Small intestine (tissue), 16 donors: Measurements from ENCODE around the gene NCCRP1. TPM values are rescaled to one million over a fixed set of nuclear protein-coding genes. Genes with fewer than 3 reads are reported as not detected.

ENCODE experiments used
- DNase-seq, 2 donors: peaks; one replicate each; pipeline versions ENCODE4 v3.0.0 to v3.0.0-alpha.2; 2013
- FAIRE-seq: peaks from 2 replicates; lab custom pipeline; 2012; peaks lifted over from hg19 to GRCh38; lab: Jason Lieb, UNC
- H3K27ac ChIP-seq, 3 donors: one replicate each; pipeline ENCODE4 v1.5.1; 2013; ENCODE audit warnings: low read length in 2 of 3, mild to moderate bottlenecking in 2 of 3, control low read depth in 1 of 3, inconsistent platforms in 1 of 3, low read depth in 1 of 3, moderate library complexity in 1 of 3
- H3K27me3 ChIP-seq, 3 donors: one replicate each; pipeline ENCODE4 v1.6.1; 2013; ENCODE audit warnings: low read length in 3 of 3, inconsistent platforms in 1 of 3; ENCODE audit not compliant: control insufficient read depth in 3 of 3, insufficient read depth in 3 of 3
- H3K36me3 ChIP-seq, 3 donors: one replicate each; pipeline ENCODE4 v1.6.1; 2013; ENCODE audit warnings: low read length in 3 of 3, inconsistent platforms in 1 of 3, low read depth in 1 of 3, mild to moderate bottlenecking in 1 of 3, moderate library complexity in 1 of 3; ENCODE audit not compliant: control insufficient read depth in 3 of 3, insufficient read depth in 2 of 3
- H3K4me1 ChIP-seq, 3 donors: one replicate each; pipeline ENCODE4 v1.6.1; 2013; ENCODE audit warnings: low read length in 2 of 3, inconsistent platforms in 1 of 3, low read depth in 1 of 3, mild to moderate bottlenecking in 1 of 3, moderate library complexity in 1 of 3; ENCODE audit not compliant: control insufficient read depth in 3 of 3, insufficient read depth in 2 of 3
- H3K4me3 ChIP-seq, 3 donors: one replicate each; pipeline ENCODE4 v1.5.1; 2013; ENCODE audit warnings: low read length in 3 of 3, control low read depth in 1 of 3, inconsistent platforms in 1 of 3, low read depth in 1 of 3, mild to moderate bottlenecking in 1 of 3, moderate library complexity in 1 of 3
- H3K9me3 ChIP-seq, 2 donors: one replicate each; pipeline ENCODE4 v1.6.1; 2013; ENCODE audit warnings: low read depth in 1 of 2, low read length in 1 of 2; ENCODE audit not compliant: control insufficient read depth in 2 of 2, insufficient read depth in 1 of 2
- WGBS, 3 donors: extraction: QIAGEN DNeasy Blood & Tissue Kit; methylation state at CpG; one replicate each; pipeline ENCODE4 v1.1.7; 2013; 5-methylcytosine and 5-hydroxymethylcytosine counted together
- long read RNA-seq, 10 donors: transcript quantifications; one replicate each; lab custom pipeline, GENCODE V29; 2026
- polyA plus RNA-seq, 4 donors: library from polyadenylated mRNA; stranded (reverse) in 3 of 4; unstranded in 1 of 4; fragments of 200-250 nt in 3 of 4; fragments of 120-200 nt in 1 of 4; gene quantifications; one replicate each; pipeline versions ENCODE4 v1.2.1 to v1.2.3, GENCODE V29; 2013
- donor health status: healthy with polysubstance abuse.
- donor health status: control.
- donor health status: control.
- donor health status: Bipolar disorder and iron deficiency.
- donor health status: healthy.

Gene NCCRP1, protein sequence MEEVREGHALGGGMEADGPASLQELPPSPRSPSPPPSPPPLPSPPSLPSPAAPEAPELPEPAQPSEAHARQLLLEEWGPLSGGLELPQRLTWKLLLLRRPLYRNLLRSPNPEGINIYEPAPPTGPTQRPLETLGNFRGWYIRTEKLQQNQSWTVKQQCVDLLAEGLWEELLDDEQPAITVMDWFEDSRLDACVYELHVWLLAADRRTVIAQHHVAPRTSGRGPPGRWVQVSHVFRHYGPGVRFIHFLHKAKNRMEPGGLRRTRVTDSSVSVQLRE
- 1 to 10 TPM in 1 of 4 donors, under 1 TPM in 2, not detected in 1; 0.13 to 1.2 (median 0.45) TPM for polyA plus RNA-seq
- long read RNA-seq, donor 1 = 0 reads
- long read RNA-seq, donor 2 = 0 reads
- long read RNA-seq, donor 3 = 0 reads
- long read RNA-seq, donor 4 = 0 reads
- long read RNA-seq, donor 5 = 0 reads
- long read RNA-seq, donor 6 = 0 reads
- long read RNA-seq, donor 7 = 0 reads
- long read RNA-seq, donor 8 = 0 reads
- long read RNA-seq, donor 9 = 0 reads
- long read RNA-seq, donor 10 = 0 reads

DNA sequence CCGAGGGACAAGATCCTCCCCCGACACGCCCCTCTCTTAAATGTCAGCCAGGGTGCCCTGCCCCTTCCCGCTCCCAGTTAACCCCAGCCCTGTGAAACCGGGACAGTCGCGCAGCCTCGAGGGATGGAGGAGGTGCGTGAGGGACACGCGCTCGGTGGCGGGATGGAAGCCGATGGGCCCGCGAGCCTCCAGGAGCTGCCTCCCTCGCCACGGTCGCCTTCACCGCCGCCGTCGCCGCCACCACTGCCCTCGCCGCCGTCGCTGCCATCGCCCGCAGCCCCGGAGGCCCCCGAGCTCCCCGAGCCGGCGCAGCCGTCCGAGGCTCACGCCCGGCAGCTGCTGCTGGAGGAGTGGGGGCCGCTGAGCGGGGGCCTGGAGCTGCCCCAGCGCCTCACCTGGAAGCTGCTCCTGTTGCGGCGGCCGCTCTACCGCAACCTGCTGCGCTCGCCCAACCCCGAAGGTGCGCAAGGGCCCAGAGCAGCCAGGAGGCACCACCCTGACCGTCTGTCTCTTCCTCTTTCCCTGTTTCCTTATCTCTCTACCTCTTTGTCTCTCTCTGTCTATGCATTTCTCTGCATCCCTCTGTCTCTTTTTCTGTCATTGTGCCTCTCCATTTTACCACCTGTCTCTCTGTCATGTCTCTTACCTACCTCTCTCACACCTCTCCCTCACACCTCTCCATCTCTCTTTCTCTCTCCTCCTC lies at the start of gene NCCRP1:
NCCRP1 (plus strand) TSS at position 105 of the 703 bp plus-strand sequence; CDS start at position 124, 19 bp downstream.
- Histone ChIP-seq H3K4me3 (peak within 1 kb of the TSS in 1 of 3 donors; percentile 12), H3K27ac (no peak within 1 kb of the TSS), H3K9me3 (no peaks in the 10 kb centered on the region), H3K36me3 (no peaks in the 10 kb centered on the region), H3K27me3 (peaks cover 0 to 61% (median 27%) of the 10 kb centered on the region in 3 donors), H3K4me1 (peaks cover 0 to 9% (median 0%) of the 10 kb centered on the region in 3 donors)
- WGBS, 3 donors = 3 to 7% (median 3%) methylated on average over 20 to 51 of the region's 51 CpGs
- FAIRE-seq = no peak
- DNase-seq = peak in 1 of 2 donors; percentile 23

DNA sequence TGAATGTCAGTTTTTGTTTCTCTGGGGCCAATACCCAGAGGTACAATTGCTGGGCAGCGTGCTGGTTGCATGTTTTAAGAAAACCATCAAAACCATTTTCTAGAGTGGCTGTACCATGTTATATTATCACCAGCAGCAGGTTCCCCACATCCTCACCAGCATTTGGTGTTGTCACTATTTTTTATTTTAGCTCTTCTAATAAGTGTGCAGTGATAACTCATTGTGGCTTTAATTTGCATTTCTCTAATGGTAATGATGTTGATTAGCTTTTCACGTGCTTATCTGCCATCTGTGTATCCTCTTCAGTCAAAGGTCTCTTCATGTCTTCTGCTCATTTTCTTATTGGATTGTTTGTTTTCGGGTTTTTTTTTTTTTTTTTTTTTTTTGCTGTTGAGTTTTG lies 49.3 kb upstream of the NCCRP1 start:
- no peak for FAIRE-seq
- no peak overlapping the region for H3K4me3 ChIP-seq
- no peaks in the 10 kb centered on the region for H3K27me3 ChIP-seq
- no peak for DNase-seq
- peaks cover 0 to 3% of the 10 kb centered on the region in 2 donors for H3K9me3 ChIP-seq
- WGBS, 3 donors = 70 to 86% (median 75%) methylated on average over 3 of the region's 3 CpGs
- peaks cover 6 to 42% (median 6%) of the 10 kb centered on the region in 3 donors for H3K4me1 ChIP-seq
- H3K27ac ChIP-seq = no peak overlapping the region
- H3K36me3 ChIP-seq = peaks cover 0 to 26% (median 0%) of the 10 kb centered on the region in 3 donors

DNA sequence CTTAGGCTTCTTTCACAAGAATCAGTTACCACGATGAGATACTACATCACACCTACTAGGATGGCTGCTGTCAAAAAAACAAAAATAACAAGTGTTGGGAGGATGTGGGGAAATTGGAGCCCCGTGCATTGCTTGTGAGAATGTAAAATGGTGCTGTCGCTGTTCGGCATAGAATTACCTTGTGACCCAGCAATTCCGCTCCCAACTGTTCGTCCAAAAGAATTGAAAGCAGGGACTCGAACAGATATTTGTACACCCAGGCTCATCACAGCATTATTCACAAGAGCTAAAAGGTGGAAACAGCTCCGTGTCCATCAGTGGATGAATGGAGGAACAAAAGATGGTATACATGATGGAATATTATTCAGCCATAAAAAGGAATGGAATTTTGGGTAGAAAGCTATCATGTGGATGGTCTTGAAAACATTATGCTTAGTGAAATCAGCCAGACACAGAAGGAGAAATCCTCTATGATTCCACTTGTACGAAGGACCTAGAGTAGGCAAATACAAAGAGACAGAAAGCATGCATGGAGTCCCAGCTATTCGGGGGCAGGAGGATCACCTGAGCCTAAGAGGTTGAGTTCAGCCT lies 47.7 kb upstream of the NCCRP1 start:
- FAIRE-seq = no peak

DNA sequence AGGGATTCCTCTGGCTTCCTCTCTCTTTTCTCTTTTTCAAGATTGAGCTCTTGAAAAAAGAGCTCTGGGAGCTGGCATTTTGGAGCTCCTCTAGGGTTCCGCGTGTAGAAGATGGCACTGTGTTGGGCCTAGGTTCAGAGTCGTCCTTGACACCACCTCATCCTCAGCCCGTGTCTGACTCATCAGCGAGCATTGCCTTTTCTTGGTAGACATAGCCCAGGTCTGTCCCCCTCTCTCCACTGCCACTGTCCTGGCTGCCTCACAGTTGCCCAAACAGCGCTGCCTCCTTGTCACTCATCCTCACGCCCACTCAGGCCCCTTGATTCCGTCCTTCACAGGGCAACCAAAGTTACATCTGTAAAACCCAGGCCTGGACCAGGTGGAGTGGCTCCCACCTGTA lies 46.5 kb upstream of the NCCRP1 start:
- 89 to 92% (median 91%) methylated on average over 8 of the region's 8 CpGs for WGBS, 3 donors
- no peaks in the 10 kb centered on the region for H3K27me3 ChIP-seq
- H3K4me3 ChIP-seq = no peak overlapping the region
- no peak overlapping the region for H3K27ac ChIP-seq
- no peak for FAIRE-seq
- peaks cover 0 to 36% (median 0%) of the 10 kb centered on the region in 3 donors for H3K36me3 ChIP-seq
- peaks cover 0 to 3% of the 10 kb centered on the region in 2 donors for H3K9me3 ChIP-seq
- H3K4me1 ChIP-seq = peaks cover 1 to 40% (median 4%) of the 10 kb centered on the region in 3 donors
- DNase-seq = no peak

More for the DNA sequence above, 47.7 kb upstream of the NCCRP1 start:
- peaks cover 6 to 40% (median 6%) of the 10 kb centered on the region in 3 donors for H3K4me1 ChIP-seq
- H3K27ac ChIP-seq = no peak overlapping the region
- peaks cover 0 to 3% of the 10 kb centered on the region in 2 donors for H3K9me3 ChIP-seq
- no peak for DNase-seq
- 95 to 99% (median 97%) methylated on average over 10 of the region's 10 CpGs for WGBS, 3 donors
- H3K27me3 ChIP-seq = no peaks in the 10 kb centered on the region
- H3K4me3 ChIP-seq = no peak overlapping the region
- peaks cover 0 to 32% (median 0%) of the 10 kb centered on the region in 3 donors for H3K36me3 ChIP-seq

DNA sequence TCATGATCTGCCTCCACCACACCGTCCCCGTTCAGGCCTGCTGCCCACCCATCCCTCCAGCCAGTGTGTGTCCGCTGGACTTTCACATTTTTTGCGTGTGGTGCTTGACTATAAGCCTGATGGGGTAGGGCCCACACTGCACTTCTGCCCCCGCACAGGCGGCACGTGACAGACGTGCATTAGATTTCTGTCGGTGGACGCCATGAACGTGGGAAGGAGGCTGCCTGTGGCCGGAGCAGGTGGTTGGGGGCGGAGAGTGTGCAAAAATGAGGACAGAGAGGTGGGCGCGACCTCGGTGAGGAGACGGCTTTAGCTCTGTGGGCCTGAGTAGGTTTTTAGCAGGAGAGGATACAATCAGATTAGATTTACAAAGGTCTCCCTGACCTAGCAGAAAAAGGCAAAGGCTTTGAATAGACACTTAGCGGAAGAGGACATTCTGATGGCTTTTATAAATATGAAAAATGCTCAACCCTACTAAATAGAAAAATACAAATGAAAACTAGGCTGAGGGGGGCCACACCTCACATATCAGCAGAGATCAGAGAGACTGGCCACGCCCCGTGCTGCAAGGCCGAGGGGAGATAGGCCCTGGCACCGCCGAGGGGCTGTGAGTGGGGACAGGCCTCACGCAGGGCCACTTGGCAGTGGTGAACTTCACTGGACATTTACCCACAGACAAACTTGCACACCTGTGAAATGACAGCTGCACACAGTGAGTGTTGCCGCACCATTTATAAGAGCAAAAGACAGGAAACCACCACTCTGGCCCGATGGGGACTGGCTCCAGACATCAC lies 45.8 kb upstream of the NCCRP1 start:
- H3K4me3 ChIP-seq = no peak overlapping the region
- H3K27ac ChIP-seq = no peak overlapping the region
- WGBS, 3 donors = 80 to 85% (median 83%) methylated on average over 26 of the region's 26 CpGs
- DNase-seq (no peak), FAIRE-seq (no peak)
- peaks cover 0 to 3% of the 10 kb centered on the region in 2 donors for H3K9me3 ChIP-seq
- peaks cover 0 to 42% (median 0%) of the 10 kb centered on the region in 3 donors for H3K36me3 ChIP-seq
- no peaks in the 10 kb centered on the region for H3K27me3 ChIP-seq
- peaks cover 0 to 41% (median under 1%) of the 10 kb centered on the region in 3 donors for H3K4me1 ChIP-seq

DNA sequence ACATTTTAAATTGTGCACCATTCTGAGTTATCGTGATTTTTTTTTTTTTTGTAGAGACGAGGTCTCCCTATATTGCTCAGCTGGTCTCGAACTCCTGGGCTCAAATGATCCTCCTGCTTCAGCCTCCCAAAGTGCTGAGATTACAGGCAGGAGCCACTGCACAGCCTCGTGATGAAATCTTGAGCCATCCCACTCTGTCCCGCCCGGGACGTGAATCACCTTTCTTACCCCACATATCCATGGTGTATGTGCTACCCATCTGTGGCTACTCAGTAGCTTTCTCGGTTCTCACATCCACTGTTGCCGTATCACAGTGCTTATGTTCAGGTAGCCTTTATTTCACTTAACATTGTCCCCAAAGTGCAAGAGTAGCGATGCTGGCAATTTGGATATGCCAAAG lies 44.7 kb upstream of the NCCRP1 start:
- Histone ChIP-seq H3K9me3 (peaks cover 0 to 3% of the 10 kb centered on the region in 2 donors), H3K27me3 (no peaks in the 10 kb centered on the region), H3K36me3 (peaks cover 0 to 46% (median 0%) of the 10 kb centered on the region in 3 donors), H3K4me3 (no peak overlapping the region), H3K27ac (no peak overlapping the region), H3K4me1 (peaks cover 0 to 43% (median 5%) of the 10 kb centered on the region in 3 donors)
- 89 to 93% (median 89%) methylated on average over 10 of the region's 10 CpGs for WGBS, 3 donors
- FAIRE-seq (no peak), DNase-seq (no peak)

DNA sequence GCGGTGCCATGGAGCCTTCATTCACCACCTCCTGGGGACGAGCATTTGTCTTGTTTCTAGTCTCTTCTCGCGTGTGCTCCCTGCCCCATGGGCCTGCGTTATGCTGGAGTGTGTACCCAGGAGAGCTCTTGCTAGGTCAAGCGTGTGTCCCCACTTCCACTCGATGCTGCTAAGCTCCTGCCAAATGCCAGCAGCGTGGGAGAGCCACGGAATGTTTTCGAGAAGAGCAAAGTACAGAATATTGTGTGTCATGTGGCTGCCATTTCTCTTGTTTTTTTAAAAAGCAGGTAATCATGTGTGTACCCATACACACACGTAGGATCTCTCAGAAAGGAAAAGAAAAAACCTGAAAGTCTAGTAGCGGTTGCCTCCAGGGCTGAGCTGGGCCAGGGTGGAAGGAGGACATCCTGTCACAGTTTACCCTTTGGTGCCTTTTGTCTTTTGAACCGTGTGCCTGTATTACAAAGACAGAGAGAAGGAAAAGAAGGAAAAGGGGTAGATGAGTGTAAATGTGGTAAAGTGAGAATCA lies 42.6 kb upstream of the NCCRP1 start:
- WGBS, 3 donors = 61 to 81% (median 75%) methylated on average over 13 of the region's 13 CpGs
- FAIRE-seq (no peak), DNase-seq (peak in 1 of 2 donors; percentile 42)
- peak overlapping the region in 1 of 3 donors; percentile 15 for H3K27ac ChIP-seq
- no peaks in the 10 kb centered on the region for H3K27me3 ChIP-seq
- no peak overlapping the region for H3K4me3 ChIP-seq
- peaks cover 0 to 56% (median 0%) of the 10 kb centered on the region in 3 donors for H3K36me3 ChIP-seq
- H3K9me3 ChIP-seq = no peaks in the 10 kb centered on the region
- peaks cover 0 to 64% (median 5%) of the 10 kb centered on the region in 3 donors for H3K4me1 ChIP-seq
